22Rv1 (cell line): Measurements from ENCODE around the gene NOTCH1.

Experiments used
- CTCF ChIP-seq: fragments of 450-650 bp; IDR thresholded peaks from 2 replicates; pipeline ENCODE4 v1.5.1; 2017; ENCODE audit warnings: mild to moderate bottlenecking
- ZFX ChIP-seq: fragments of 450-650 bp; IDR thresholded peaks from 2 replicates; pipeline ENCODE4 v1.6.1; 2017; ENCODE audit warnings: antibody characterized with exemption, borderline replicate concordance

- TF ChIP-seq CTCF (no peak), ZFX (no peak)
Observed at GRCh38 chr9:136586391-136586953, 40.6 kb upstream of the NOTCH1 start.
